ENCODE data around the gene FRS2. TPM values are rescaled to one million over a fixed set of nuclear protein-coding genes. Genes with fewer than 3 reads are reported as not detected.

Gene FRS2
- total RNA-seq, 2 experiments from 2014 or later = 19.0 to 19.8 TPM

GRCh38 chr12:69570545-69571399 lies 100.6 kb downstream of the FRS2 start:
- H3K36me3 Mint-ChIP-seq = peaks cover 16% of the 10 kb centered on the region
- peaks cover 5% of the 10 kb centered on the region for H3K4me1 Mint-ChIP-seq
- H3K27ac Mint-ChIP-seq = no peak overlapping the region
- DNase-seq (no peak), ATAC-seq (ENCODE audit: low read depth) (peak; percentile 72)
- no peaks in the 10 kb centered on the region for H3K27me3 Mint-ChIP-seq
- H3K9me3 Mint-ChIP-seq = no peaks in the 10 kb centered on the region
- no peak overlapping the region for H3K4me3 Mint-ChIP-seq
- POLR2A ChIA-PET = interaction anchor here (0.6 to 2.1 kb wide), 3 partner anchors 100 to 214 kb away, joined by 3 to 5 read pairs (median 4); no protein-coding TSS in a partner anchor

- no peak for ATAC-seq (ENCODE audit: low read depth)
- DNase-seq = no peak
- no peaks in the 10 kb centered on the region for H3K27me3 Mint-ChIP-seq
- no peaks in the 10 kb centered on the region for H3K9me3 Mint-ChIP-seq
- H3K4me3 Mint-ChIP-seq = no peak overlapping the region
- peaks cover 13% of the 10 kb centered on the region for H3K36me3 Mint-ChIP-seq
- no peak overlapping the region for H3K27ac Mint-ChIP-seq
- peaks cover 4% of the 10 kb centered on the region for H3K4me1 Mint-ChIP-seq
- POLR2A ChIA-PET = no interaction called here
These were observed 105.2 kb downstream of the FRS2 start for GRCh38 chr12:69575346-69575745.

DNA sequence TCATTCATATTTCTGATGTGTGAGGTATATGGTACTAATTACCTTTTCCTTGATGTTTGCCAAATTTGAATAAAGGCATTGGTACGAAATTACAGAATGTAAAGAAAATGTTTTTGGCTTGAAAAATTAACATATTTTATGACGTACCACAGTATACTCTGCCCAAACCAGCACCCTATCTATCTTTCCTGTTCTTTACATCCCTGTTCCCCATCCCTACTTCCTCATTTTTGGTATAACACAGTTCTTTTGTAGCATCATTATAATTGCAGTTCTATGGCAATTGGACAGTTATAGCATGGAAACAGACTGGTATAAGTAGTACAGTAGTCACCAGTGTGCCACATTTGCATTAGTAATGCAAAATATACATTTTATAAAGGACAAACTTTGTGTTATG lies 108.1 kb downstream of the FRS2 start:
- no peaks in the 10 kb centered on the region for H3K9me3 Mint-ChIP-seq
- no peak for DNase-seq
- no peak overlapping the region for H3K4me3 Mint-ChIP-seq
- POLR2A ChIA-PET = no interaction called here
- peaks cover 1% of the 10 kb centered on the region for H3K27me3 Mint-ChIP-seq
- H3K36me3 Mint-ChIP-seq = peaks cover 9% of the 10 kb centered on the region
- H3K4me1 Mint-ChIP-seq = peaks cover 4% of the 10 kb centered on the region
- no peak for ATAC-seq (ENCODE audit: low read depth)
- H3K27ac Mint-ChIP-seq = no peak overlapping the region

- peaks cover 1% of the 10 kb centered on the region for H3K27me3 Mint-ChIP-seq
- H3K4me3 Mint-ChIP-seq = no peak overlapping the region
- peaks cover 1% of the 10 kb centered on the region for H3K4me1 Mint-ChIP-seq
- H3K27ac Mint-ChIP-seq = no peak overlapping the region
- POLR2A ChIA-PET = no interaction called here
- H3K9me3 Mint-ChIP-seq = no peaks in the 10 kb centered on the region
- peaks cover 8% of the 10 kb centered on the region for H3K36me3 Mint-ChIP-seq
- DNase-seq (no peak), ATAC-seq (ENCODE audit: low read depth) (no peak)
These were observed 108.8 kb downstream of the FRS2 start for GRCh38 chr12:69579029-69579428.

DNA sequence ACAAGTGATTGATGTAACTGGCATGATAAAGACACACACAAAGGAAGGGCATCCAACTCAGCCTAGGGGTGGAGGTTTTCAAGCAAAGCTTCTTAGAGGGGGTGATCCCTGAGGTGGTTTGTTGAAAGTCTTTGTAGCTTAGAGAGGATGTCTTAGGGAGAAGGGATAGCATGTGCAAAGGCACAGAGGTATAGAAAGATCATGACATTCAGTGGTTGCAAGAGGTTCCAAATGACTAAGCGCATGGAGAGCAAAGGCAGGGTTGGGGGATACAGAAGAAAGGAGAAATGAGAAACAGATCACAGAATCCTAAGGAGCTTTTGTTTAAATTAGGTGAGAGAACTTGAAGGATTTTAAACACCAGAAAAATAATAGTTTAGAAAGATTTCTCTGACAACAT lies 109.9 kb downstream of the FRS2 start:
- POLR2A ChIA-PET = no interaction called here
- Mint-ChIP-seq H3K27ac (no peak overlapping the region), H3K4me3 (no peak overlapping the region), H3K27me3 (peaks cover 1% of the 10 kb centered on the region), H3K36me3 (no peaks in the 10 kb centered on the region), H3K9me3 (no peaks in the 10 kb centered on the region), H3K4me1 (peaks cover 1% of the 10 kb centered on the region)
- no peak for DNase-seq
- ATAC-seq (ENCODE audit: low read depth) = no peak

DNA sequence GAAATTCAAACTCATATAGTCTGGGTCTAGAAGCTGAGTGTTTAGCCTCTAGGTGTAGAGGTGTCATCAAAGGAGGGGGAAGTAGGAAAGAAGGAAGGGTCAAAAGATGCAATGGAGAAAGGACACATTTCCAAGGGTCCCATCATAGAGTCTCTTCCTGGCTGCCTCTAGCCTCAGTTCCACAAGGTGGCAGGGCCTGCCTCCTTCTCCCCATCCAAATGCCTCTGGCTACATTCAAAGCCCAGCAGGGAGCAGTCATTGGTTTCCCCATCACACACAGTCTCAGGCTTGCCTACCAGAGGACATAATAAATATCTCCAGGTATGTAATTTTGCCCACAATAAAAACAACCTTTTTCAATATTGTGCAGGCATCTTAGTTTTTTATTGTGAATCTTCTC lies 113.0 kb downstream of the FRS2 start:
- H3K36me3 Mint-ChIP-seq = peaks cover 5% of the 10 kb centered on the region
- peaks cover 5% of the 10 kb centered on the region for H3K4me1 Mint-ChIP-seq
- POLR2A ChIA-PET = no interaction called here
- H3K27ac Mint-ChIP-seq = no peak overlapping the region
- peaks cover 1% of the 10 kb centered on the region for H3K27me3 Mint-ChIP-seq
- DNase-seq = no peak
- H3K9me3 Mint-ChIP-seq = no peaks in the 10 kb centered on the region
- no peak overlapping the region for H3K4me3 Mint-ChIP-seq
- no peak for ATAC-seq (ENCODE audit: low read depth)

- H3K27ac Mint-ChIP-seq = peak within 1 kb of the TSS; percentile 98
- H3K4me3 Mint-ChIP-seq = peak within 1 kb of the TSS; percentile 96
- H3K9me3 Mint-ChIP-seq = no peaks in the 10 kb centered on the region
- DNase-seq (peak; percentile 95), ATAC-seq (ENCODE audit: low read depth) (peak; percentile 91)
- peaks cover 4% of the 10 kb centered on the region for H3K4me1 Mint-ChIP-seq
- peaks cover 11% of the 10 kb centered on the region for H3K36me3 Mint-ChIP-seq
- POLR2A ChIA-PET = interaction anchor here (1.0 to 1.2 kb wide), 6 partner anchors 15 to 658 kb away, joined by 3 to 9 read pairs (median 6); partner anchors contain the start of genes CNOT2 and FRS2
- H3K27me3 Mint-ChIP-seq = peaks cover 1% of the 10 kb centered on the region
These were observed 115.2 kb downstream of the FRS2 start, which contains the start of gene CCT2 for GRCh38 chr12:69585189-69586062. Gene CCT2, plus strand, starts transcription at chr12:69585459. Its CDS starts 63 bp downstream, at chr12:69585522.

DNA sequence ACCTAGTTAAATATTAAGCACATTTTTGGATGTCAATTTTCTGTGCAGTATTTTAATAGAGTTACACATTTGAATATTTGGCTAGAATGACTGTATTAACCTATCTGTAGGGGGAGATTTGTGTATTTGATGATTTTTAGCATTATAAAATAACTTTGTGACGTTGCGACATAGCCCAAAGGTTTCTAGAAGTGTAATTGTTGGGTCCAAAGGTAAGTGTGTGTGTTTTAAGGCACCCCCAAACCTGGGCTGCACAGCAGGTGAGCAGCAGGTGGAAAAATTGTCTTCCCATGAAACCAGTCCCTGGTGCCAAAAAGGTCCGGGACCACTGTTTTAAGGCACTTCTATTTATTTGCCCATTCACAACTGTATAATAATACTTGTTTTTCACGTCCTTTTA lies 118.3 kb downstream of the FRS2 start:
- Mint-ChIP-seq H3K9me3 (no peaks in the 10 kb centered on the region), H3K27me3 (no peaks in the 10 kb centered on the region), H3K27ac (no peak overlapping the region), H3K4me3 (no peak overlapping the region), H3K36me3 (peaks cover 23% of the 10 kb centered on the region), H3K4me1 (peaks cover 8% of the 10 kb centered on the region)
- POLR2A ChIA-PET = no interaction called here
- ATAC-seq (ENCODE audit: low read depth) = no peak
- no peak for DNase-seq

DNA sequence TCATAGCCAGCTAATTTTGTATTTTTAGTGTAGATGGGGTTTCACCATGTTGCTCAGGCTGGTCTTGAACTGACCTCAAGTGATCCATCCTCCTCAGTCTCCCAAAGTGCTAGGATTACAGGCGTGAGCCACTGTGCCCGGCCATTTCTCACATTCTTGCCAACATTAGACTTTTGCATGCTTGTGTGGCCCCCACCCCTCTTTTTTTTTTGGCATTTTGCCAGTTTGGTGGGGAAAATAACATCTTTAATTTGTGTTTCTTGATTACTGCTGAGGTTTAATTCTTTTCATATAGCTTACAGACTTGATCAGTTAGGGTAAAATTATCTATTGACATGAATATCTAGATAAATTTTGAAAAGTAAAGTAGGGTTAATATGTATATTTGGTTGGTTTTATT lies 118.9 kb downstream of the FRS2 start:
- ATAC-seq (ENCODE audit: low read depth) (no peak), DNase-seq (no peak)
- Mint-ChIP-seq H3K36me3 (peaks cover 26% of the 10 kb centered on the region), H3K27ac (no peak overlapping the region), H3K9me3 (no peaks in the 10 kb centered on the region), H3K27me3 (no peaks in the 10 kb centered on the region), H3K4me3 (no peak overlapping the region), H3K4me1 (peaks cover 8% of the 10 kb centered on the region)
- POLR2A ChIA-PET = no interaction called here

DNA sequence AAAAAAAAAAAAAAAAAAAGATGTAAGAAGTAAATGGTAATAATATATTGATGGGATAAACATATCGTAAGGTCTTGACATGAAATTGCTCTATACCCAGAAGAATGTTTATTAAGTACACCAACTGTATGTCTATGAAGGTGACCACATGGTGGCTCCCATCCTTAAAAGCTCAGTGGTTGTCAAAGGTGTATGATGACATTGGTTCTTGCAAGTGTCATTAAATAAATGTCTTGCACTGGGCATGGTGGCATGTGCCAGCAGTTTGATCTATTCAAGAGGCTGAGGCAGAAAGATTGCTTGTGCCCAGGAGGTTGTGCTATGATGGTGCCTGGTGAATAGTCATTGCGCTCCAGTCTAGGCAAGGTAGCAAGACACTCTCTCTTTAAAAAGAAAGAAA lies 125.5 kb downstream of the FRS2 start:
- ATAC-seq (ENCODE audit: low read depth) (no peak), DNase-seq (no peak)
- no peaks in the 10 kb centered on the region for H3K9me3 Mint-ChIP-seq
- no peaks in the 10 kb centered on the region for H3K27me3 Mint-ChIP-seq
- POLR2A ChIA-PET = interaction anchor here (0.7 kb wide), 1 partner anchor 42 kb away, joined by 3 read pairs; no protein-coding TSS in a partner anchor
- H3K36me3 Mint-ChIP-seq = peaks cover 30% of the 10 kb centered on the region
- no peak overlapping the region for H3K27ac Mint-ChIP-seq
- peaks cover 8% of the 10 kb centered on the region for H3K4me1 Mint-ChIP-seq
- no peak overlapping the region for H3K4me3 Mint-ChIP-seq

DNA sequence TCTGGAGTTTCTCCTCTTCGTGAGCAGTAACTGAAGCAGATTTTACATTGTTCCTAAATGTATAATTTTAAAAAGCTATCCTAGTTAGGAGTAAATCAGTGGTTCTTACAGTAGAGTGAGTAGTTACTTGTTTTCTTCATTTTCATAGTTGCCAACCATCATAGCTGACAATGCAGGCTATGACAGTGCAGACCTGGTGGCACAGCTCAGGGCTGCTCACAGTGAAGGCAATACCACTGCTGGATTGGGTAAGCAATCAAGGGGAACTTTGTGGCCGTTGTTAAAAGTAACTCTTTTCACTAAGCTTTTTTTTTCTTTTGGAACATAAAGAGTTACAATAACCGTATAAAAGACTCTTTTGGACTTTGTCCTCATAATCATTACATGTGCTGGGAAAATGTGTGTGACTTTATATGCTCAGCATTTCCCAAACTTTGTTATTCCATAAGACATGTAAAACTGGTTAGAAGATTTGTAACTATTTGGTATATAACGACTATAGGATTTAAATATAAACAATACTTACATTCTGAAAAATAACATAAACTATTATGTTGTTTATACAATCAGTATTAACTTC lies 128.1 kb downstream of the FRS2 start:
- Mint-ChIP-seq H3K36me3 (peaks cover 40% of the 10 kb centered on the region), H3K4me1 (peaks cover 7% of the 10 kb centered on the region), H3K27me3 (no peaks in the 10 kb centered on the region), H3K27ac (no peak overlapping the region), H3K4me3 (no peak overlapping the region), H3K9me3 (no peaks in the 10 kb centered on the region)
- POLR2A ChIA-PET = no interaction called here
- ATAC-seq (ENCODE audit: low read depth) (no peak), DNase-seq (no peak)

DNA sequence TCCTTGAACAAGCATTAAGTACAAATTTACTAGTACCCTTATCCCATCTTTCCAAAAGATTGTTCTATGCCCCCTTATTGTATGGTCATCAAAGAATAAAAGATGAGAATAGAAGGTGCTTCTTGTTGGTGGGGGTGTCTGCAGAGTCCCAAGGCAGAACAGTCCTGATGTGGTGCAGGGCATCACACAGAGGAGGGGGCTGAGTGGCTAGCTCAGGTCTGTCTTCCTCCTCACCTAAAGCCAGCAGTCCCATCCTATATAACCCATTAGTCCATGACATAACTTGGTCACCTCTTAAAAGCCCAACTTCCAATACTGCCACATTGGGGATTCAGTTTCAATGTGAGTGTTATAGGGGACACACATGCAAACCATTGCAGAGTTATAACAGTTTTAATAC lies 130.6 kb downstream of the FRS2 start:
- Mint-ChIP-seq H3K9me3 (no peaks in the 10 kb centered on the region), H3K27ac (no peak overlapping the region), H3K27me3 (no peaks in the 10 kb centered on the region), H3K4me1 (peaks cover 4% of the 10 kb centered on the region), H3K36me3 (peaks cover 37% of the 10 kb centered on the region), H3K4me3 (no peak overlapping the region)
- no peak for DNase-seq
- POLR2A ChIA-PET = no interaction called here
- no peak for ATAC-seq (ENCODE audit: low read depth)

- H3K9me3 Mint-ChIP-seq = no peaks in the 10 kb centered on the region
- peaks cover 34% of the 10 kb centered on the region for H3K36me3 Mint-ChIP-seq
- POLR2A ChIA-PET = no interaction called here
- no peak overlapping the region for H3K4me3 Mint-ChIP-seq
- H3K4me1 Mint-ChIP-seq = peaks cover 1% of the 10 kb centered on the region
- no peaks in the 10 kb centered on the region for H3K27me3 Mint-ChIP-seq
- DNase-seq (no peak), ATAC-seq (ENCODE audit: low read depth) (no peak)
- no peak overlapping the region for H3K27ac Mint-ChIP-seq
These were observed 131.9 kb downstream of the FRS2 start for GRCh38 chr12:69601962-69602685.
